ENCODE data around the gene SLC17A2. TPM values are rescaled to one million over a fixed set of nuclear protein-coding genes. Genes with fewer than 3 reads are reported as not detected.

Gene SLC17A2
- total RNA-seq, 2 experiments from 2014 or later, result not detected

DNA sequence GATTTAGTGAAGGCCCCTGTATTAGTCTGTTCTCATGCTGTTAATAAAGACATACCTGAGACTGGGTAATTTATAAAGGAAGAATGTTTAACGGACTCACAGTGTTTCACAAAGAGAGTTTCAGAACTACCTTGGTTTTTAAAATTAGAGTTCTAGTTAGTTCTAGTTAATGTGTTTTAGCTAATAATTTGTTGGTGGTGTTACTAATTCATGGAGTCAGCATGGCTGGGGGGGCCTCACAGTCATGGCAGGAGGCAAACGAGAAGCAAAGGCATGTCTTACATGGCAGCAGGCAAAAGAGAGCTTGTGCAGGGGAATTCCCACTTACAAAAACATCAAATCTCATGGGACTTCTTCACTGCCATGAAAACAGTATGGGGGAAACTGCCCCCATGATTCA is 44.4 kb downstream of the SLC17A2 start:
- Histone ChIP-seq H3K27ac (ENCODE audit: low read depth in 1 of 2, low read length in 2 of 2) (no peak overlapping the region), H3K9me3 (ENCODE audit: control insufficient read depth in 1 of 2, insufficient read depth in 1 of 2, low read length in 2 of 2) (no peaks in the 10 kb centered on the region), H3K4me3 (ENCODE audit: low read length) (no peak overlapping the region), H3K4me1 (ENCODE audit: insufficient read depth, low read length) (no peaks in the 10 kb centered on the region), H3K27me3 (ENCODE audit: control insufficient read depth in 1 of 2, insufficient read depth in 2 of 2, low read length in 2 of 2) (no peaks in the 10 kb centered on the region), H3K36me3 (ENCODE audit: insufficient read depth, low read length) (no peaks in the 10 kb centered on the region)
- no peak overlapping the region for H3K4me3 Mint-ChIP-seq
- CTCF ChIA-PET, result interaction anchor here (2.1 kb wide), 1 partner anchor 106 kb away, joined by 7 read pairs; no protein-coding TSS in a partner anchor
- peaks cover 4% of the 10 kb centered on the region for H3K4me1 Mint-ChIP-seq (ENCODE audit: low read depth)
- H3K27me3 Mint-ChIP-seq, result peaks cover 8% of the 10 kb centered on the region
- intact Hi-C loops (cut with DNase I, micrococcal nuclease), result loop anchor here in 1 of 2 experiments (10.0 kb wide), 1 partner anchor 109 kb away; no protein-coding TSS in a partner anchor
- H3K9me3 Mint-ChIP-seq, result no peaks in the 10 kb centered on the region
- no peak overlapping the region for H3K27ac Mint-ChIP-seq
- DNase-seq, result no peak
- TF ChIP-seq, protein P1, sequence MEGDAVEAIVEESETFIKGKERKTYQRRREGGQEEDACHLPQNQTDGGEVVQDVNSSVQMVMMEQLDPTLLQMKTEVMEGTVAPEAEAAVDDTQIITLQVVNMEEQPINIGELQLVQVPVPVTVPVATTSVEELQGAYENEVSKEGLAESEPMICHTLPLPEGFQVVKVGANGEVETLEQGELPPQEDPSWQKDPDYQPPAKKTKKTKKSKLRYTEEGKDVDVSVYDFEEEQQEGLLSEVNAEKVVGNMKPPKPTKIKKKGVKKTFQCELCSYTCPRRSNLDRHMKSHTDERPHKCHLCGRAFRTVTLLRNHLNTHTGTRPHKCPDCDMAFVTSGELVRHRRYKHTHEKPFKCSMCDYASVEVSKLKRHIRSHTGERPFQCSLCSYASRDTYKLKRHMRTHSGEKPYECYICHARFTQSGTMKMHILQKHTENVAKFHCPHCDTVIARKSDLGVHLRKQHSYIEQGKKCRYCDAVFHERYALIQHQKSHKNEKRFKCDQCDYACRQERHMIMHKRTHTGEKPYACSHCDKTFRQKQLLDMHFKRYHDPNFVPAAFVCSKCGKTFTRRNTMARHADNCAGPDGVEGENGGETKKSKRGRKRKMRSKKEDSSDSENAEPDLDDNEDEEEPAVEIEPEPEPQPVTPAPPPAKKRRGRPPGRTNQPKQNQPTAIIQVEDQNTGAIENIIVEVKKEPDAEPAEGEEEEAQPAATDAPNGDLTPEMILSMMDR (IDR thresholded peaks at IDR 0.05), result no peak
- POLR2A ChIA-PET, result no interaction called here
- no peak for ATAC-seq (ENCODE audit: poor library complexity)
- H3K36me3 Mint-ChIP-seq (ENCODE audit: low read depth), result no peaks in the 10 kb centered on the region

DNA sequence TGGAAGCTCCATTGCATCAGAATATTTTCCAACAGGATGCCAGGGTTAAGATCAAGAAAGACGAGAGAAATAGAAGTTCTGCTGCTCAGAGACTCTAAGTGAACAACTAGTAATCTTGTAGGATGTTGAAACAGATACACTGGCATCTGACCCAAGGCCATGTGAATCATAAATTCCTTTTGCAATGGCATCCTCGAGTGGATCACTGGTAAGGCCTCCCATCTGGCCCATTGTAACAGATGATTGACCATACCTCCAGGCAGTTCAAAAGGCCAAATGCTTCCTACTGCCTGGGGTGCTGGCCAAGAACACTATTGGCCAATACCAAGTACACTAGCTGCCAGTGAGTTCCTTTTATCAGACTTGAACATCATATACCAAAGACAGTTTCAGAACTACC is 46.5 kb downstream of the SLC17A2 start:
- Histone ChIP-seq H3K27ac (ENCODE audit: low read depth in 1 of 2, low read length in 2 of 2) (no peak overlapping the region), H3K36me3 (ENCODE audit: insufficient read depth, low read length) (no peaks in the 10 kb centered on the region), H3K4me3 (ENCODE audit: low read length) (no peak overlapping the region), H3K4me1 (ENCODE audit: insufficient read depth, low read length) (no peaks in the 10 kb centered on the region), H3K9me3 (ENCODE audit: control insufficient read depth in 1 of 2, insufficient read depth in 1 of 2, low read length in 2 of 2) (no peaks in the 10 kb centered on the region), H3K27me3 (ENCODE audit: control insufficient read depth in 1 of 2, insufficient read depth in 2 of 2, low read length in 2 of 2) (no peaks in the 10 kb centered on the region)
- ATAC-seq (ENCODE audit: poor library complexity) (no peak), DNase-seq (no peak)
- Mint-ChIP-seq H3K9me3 (no peaks in the 10 kb centered on the region), H3K4me3 (no peak overlapping the region), H3K27ac (no peak overlapping the region), H3K4me1 (ENCODE audit: low read depth) (peaks cover 4% of the 10 kb centered on the region), H3K36me3 (ENCODE audit: low read depth) (no peaks in the 10 kb centered on the region), H3K27me3 (peaks cover 8% of the 10 kb centered on the region)
- CTCF ChIA-PET, result no interaction called here
- POLR2A ChIA-PET, result no interaction called here
- TF ChIP-seq, protein P1 (IDR thresholded peaks at IDR 0.05), result no peak
- intact Hi-C loops (cut with DNase I, micrococcal nuclease), result loop anchor here (5.0 to 10.0 kb wide), 2 partner anchors 92 to 111 kb away; no protein-coding TSS in a partner anchor

DNA sequence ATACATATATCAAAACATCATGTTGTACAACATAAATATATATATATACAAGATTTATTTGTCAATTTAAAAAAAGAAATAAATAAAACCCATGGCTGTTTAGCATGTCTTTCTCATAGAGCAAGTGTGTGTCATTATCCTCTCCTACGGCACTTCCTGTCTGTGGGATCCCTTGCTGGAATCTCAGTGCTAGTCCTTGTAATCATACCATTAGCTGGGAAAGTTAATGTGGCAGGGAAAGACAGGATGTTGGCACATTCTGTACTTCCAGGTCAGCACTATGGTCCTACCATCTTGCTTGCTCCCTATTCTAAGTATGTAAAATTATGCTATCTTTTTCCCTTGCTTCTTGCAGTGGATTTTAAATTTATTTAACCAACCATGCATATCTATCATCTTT is 47.0 kb downstream of the SLC17A2 start:
- Mint-ChIP-seq H3K9me3 (no peaks in the 10 kb centered on the region), H3K27ac (no peak overlapping the region), H3K4me3 (no peak overlapping the region), H3K36me3 (ENCODE audit: low read depth) (no peaks in the 10 kb centered on the region), H3K4me1 (ENCODE audit: low read depth) (peaks cover 4% of the 10 kb centered on the region), H3K27me3 (peaks cover 8% of the 10 kb centered on the region)
- Histone ChIP-seq H3K27ac (ENCODE audit: low read depth in 1 of 2, low read length in 2 of 2) (no peak overlapping the region), H3K4me1 (ENCODE audit: insufficient read depth, low read length) (no peaks in the 10 kb centered on the region), H3K9me3 (ENCODE audit: control insufficient read depth in 1 of 2, insufficient read depth in 1 of 2, low read length in 2 of 2) (no peaks in the 10 kb centered on the region), H3K36me3 (ENCODE audit: insufficient read depth, low read length) (no peaks in the 10 kb centered on the region), H3K27me3 (ENCODE audit: control insufficient read depth in 1 of 2, insufficient read depth in 2 of 2, low read length in 2 of 2) (no peaks in the 10 kb centered on the region), H3K4me3 (ENCODE audit: low read length) (no peak overlapping the region)
- ATAC-seq (ENCODE audit: poor library complexity) (no peak), DNase-seq (no peak)
- ChIA-PET POLR2A (no interaction called here), CTCF (no interaction called here)
- intact Hi-C loops (cut with DNase I, micrococcal nuclease), result loop anchor here (5.0 to 10.0 kb wide), 2 partner anchors 91 to 111 kb away; no protein-coding TSS in a partner anchor
- TF ChIP-seq, protein P1 (IDR thresholded peaks at IDR 0.05), result no peak
